HG03196 (cell line): Measurements from ENCODE around the gene ATF1.
"Not testable (repeated sequence)": the region's sequence is repeated elsewhere in the genome, so short reads cannot be mapped to it uniquely, and the experiment has no call there.

Experiments
- ATAC-seq: cut with Tn5 transposase; IDR thresholded peaks from one replicate; pipeline ENCODE4 v1.9.1; 2021; ENCODE audit not compliant: unreplicated experiment

ATF1 gene

GRCh38 chr12:50790081-50790480 is 26.2 kb downstream of the ATF1 start:
- no peak for ATAC-seq

GRCh38 chr12:50799908-50800307 is 36.0 kb downstream of the ATF1 start:
- no peak for ATAC-seq

- no peak for ATAC-seq
These were observed 39.5 kb downstream of the ATF1 start for GRCh38 chr12:50803230-50803875.

DNA sequence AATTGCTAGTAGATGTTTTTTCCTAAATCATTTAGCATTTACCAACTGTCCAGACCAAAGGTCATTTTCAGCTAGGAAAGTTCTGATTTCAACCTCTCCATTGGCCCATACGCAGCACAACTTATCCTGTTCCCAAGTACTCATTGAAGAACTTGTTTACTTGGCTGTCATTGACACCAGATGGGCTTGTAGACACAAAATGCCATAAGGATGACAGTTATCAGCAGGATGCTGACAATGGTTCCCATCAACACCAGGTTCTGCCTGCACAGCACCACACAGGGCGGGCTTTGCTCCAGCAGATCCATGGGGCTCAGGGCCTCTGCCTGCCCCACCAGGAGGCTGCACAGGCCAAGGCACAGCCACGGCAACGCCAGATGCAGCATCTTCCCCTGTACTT is 42.3 kb downstream of the ATF1 start:
- ATAC-seq = no peak

- ATAC-seq = not testable (repeated sequence)
These were observed 45.2 kb downstream of the ATF1 start for GRCh38 chr12:50809131-50809530.

GRCh38 chr12:50814921-50815320 is 51.0 kb downstream of the ATF1 start:
- ATAC-seq = not testable (repeated sequence)

DNA sequence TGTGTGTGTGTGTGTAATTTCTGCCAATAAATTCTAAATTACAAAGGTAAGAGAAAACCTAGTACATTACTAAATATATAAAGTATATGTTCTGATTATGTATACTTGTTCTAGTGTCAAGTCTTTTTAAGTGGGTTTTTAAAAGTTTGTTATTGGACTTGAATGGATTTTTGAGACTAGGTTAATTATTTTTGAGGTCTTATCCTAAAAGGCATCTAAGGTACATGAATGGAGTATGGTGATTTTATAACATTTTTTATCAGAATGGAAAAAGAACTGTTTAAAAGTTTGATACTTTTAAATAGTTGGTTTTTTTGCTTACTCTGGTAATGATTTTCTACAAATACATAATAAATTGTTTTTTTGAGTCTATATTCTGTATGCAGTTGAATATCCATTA is 56.3 kb downstream of the ATF1 start:
- ATAC-seq = no peak

- no peak for ATAC-seq
These were observed 58.2 kb downstream of the ATF1 start for GRCh38 chr12:50822082-50822481.

- not testable (repeated sequence) for ATAC-seq
These were observed 59.8 kb downstream of the ATF1 start for GRCh38 chr12:50823724-50824123.

DNA sequence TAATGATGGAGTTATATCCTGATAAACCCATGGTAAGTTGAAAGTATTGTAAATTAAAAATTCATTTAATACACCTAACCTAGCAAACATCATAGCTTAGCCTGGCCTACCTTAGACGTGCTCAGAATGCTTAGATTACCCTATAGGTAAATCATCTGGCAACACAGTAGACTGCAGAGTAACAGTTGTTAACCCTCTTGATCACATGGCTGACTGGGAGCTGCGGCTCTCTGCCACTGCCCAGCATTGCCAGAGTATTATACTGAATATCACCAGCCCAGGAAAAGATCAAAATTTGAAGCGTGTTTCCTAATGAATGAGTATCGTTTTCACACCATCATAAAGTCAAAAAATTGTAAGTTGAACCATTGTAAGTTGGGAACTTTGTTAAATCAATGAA is 61.0 kb downstream of the ATF1 start:
- ATAC-seq = no peak

DNA sequence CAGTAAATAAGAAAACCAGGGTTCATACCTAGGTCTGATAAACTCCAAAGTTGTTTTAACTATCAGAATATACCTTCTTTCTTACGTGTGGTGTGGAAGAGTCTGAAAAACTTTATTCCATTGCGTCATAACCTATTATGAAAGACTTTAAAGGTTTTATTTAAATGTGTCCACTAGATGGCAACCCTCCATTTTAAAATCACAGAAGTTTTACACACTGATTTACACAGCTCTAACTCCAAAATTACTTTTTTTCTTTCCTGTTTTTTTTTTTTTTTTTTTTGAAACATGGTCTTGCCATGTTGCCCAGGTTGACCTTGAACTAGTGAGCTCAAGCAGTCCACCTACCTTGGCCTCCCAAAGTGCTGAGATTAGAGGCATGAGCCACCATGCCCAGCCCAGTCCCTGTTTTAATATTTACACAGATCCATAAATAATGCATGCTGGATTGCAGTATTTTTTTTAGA is 61.5 kb downstream of the ATF1 start:
- ATAC-seq = no peak

DNA sequence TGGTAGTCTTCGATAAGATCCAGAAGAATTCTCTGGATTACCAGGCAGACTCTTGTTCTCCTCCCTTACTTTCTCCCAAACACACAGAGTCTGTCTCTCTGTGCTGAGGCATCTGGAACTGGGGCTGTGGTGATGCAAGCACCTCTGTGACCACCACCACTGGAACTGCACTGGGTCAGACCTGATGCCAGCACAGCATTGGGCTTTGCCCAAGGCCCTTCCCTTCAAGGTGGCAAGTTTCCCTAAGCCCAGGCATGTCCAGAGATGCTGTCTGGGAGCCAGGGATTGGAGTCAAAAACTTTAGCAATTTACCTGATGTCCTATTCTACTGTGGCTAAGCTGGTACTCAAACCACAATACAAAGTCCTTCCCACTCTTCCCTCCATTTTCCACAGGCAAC is 64.2 kb downstream of the ATF1 start:
- ATAC-seq = no peak

DNA sequence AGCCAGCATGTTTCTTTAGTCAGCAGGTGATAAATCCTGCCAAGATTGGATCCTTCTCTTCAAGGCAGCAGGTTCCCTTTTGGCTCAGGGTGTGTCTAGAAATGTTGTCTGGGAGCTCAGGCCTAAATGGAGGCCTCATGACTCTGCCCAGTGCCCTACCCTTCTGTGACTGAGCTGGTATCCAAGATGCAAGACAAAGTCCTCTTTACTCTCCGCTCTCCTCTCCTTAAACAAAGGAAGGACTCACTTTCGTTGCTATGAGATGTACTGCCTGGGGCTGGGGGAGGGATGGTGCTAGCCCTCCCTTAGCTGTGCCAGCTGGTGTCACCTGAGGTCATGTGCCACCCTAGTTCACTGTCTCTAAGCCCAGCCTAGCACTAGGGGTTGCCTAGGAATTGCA is 65.0 kb downstream of the ATF1 start:
- no peak for ATAC-seq

GRCh38 chr12:50833801-50834200 is 69.9 kb downstream of the ATF1 start:
- ATAC-seq = not testable (repeated sequence)

GRCh38 chr12:50839042-50839441 is 75.1 kb downstream of the ATF1 start:
- ATAC-seq = no peak

GRCh38 chr12:50840809-50841487 is 77.0 kb downstream of the ATF1 start:
- ATAC-seq = no peak

- ATAC-seq = no peak
These were observed 78.0 kb downstream of the ATF1 start for GRCh38 chr12:50841716-50842531.

GRCh38 chr12:50842637-50843493 is 79.0 kb downstream of the ATF1 start, which contains the start of gene TMPRSS12:
Gene TMPRSS12, plus strand, starts transcription at chr12:50842926. Its CDS starts 39 bp downstream, at chr12:50842965.
- ATAC-seq = no peak

- no peak for ATAC-seq
These were observed 81.2 kb downstream of the ATF1 start for GRCh38 chr12:50845021-50845647.

- ATAC-seq = no peak
These were observed 85.1 kb downstream of the ATF1 start for GRCh38 chr12:50848963-50849362.
